GM23248 (cell line): ENCODE measurements around the gene LCTL. TPM values are rescaled to one million over a fixed set of nuclear protein-coding genes. Genes with fewer than 3 reads are reported as not detected.
"Not testable (repeated sequence)": the region's sequence is repeated elsewhere in the genome, so short reads cannot be mapped to it uniquely, and the experiment has no call there.

Experiments used
- DNase-seq: peaks from one replicate; pipeline ENCODE4 v3.0.0-alpha.2; 2015
- H2AFZ ChIP-seq: fragments of 200-600 bp; sonication (generic); 2 replicates; pipeline ENCODE4 v1.6.1; 2016; ENCODE audit warnings: antibody characterized with exemption
- H3F3A ChIP-seq: fragments of 200-600 bp; sonication (generic); 2 replicates; pipeline ENCODE4 v1.6.1; 2016; ENCODE audit warnings: mild to moderate bottlenecking, antibody characterized with exemption, mixed run types; ENCODE audit not compliant: insufficient read depth
- H3K27ac ChIP-seq: fragments of 200-600 bp; sonication (generic); 2 replicates; pipeline ENCODE4 v1.5.1; 2016; ENCODE audit warnings: mild to moderate bottlenecking
- H3K27me3 ChIP-seq: fragments of 200-600 bp; sonication (generic); replicated peaks from 2 replicates; pipeline ENCODE4 v1.6.1; 2016; ENCODE audit warnings: mild to moderate bottlenecking; ENCODE audit not compliant: insufficient read depth
- H3K36me3 ChIP-seq: fragments of 200-600 bp; sonication (generic); 2 replicates; pipeline ENCODE4 v1.6.1; 2016; ENCODE audit warnings: low read depth, mild to moderate bottlenecking
- H3K4me1 ChIP-seq: fragments of 200-600 bp; sonication (generic); 2 replicates; pipeline ENCODE4 v1.6.1; 2016; ENCODE audit warnings: mild to moderate bottlenecking; ENCODE audit not compliant: insufficient read depth
- H3K4me2 ChIP-seq: fragments of 200-600 bp; sonication (generic); one replicate; pipeline ENCODE4 v1.6.1; 2016; ENCODE audit warnings: mild to moderate bottlenecking; ENCODE audit not compliant: unreplicated experiment
- H3K4me3 ChIP-seq: fragments of 200-600 bp; sonication (generic); 2 replicates; pipeline ENCODE4 v1.5.1; 2016; ENCODE audit warnings: mild to moderate bottlenecking
- H3K79me2 ChIP-seq: fragments of 200-600 bp; sonication (generic); 2 replicates; pipeline ENCODE4 v1.6.1; 2016; ENCODE audit warnings: mild to moderate bottlenecking; ENCODE audit not compliant: insufficient read depth
- H3K9ac ChIP-seq: fragments of 200-600 bp; sonication (generic); 2 replicates; pipeline ENCODE4 v1.6.1; 2016; ENCODE audit warnings: mild to moderate bottlenecking
- H3K9me2 ChIP-seq: fragments of 200-600 bp; sonication (generic); 2 replicates; pipeline ENCODE4 v1.6.1; 2016; ENCODE audit warnings: mixed run types, mild to moderate bottlenecking, moderate library complexity; ENCODE audit not compliant: insufficient read depth
- H3K9me3 ChIP-seq: fragments of 200-600 bp; sonication (generic); one replicate; pipeline ENCODE4 v1.6.1; 2017; ENCODE audit warnings: low read depth
- H4K20me1 ChIP-seq: fragments of 200-600 bp; sonication (generic); 2 replicates; pipeline ENCODE4 v1.6.0; 2016; ENCODE audit not compliant: insufficient read depth
- EZH2 ChIP-seq: fragments of 200-600 bp; sonication (generic); IDR thresholded peaks from 2 replicates; pipeline ENCODE4 v1.6.1; 2018; ENCODE audit warnings: antibody characterized with exemption, mild to moderate bottlenecking; ENCODE audit not compliant: insufficient read depth, poor library complexity, severe bottlenecking
- EZH2phosphoT487 ChIP-seq: fragments of 200-600 bp; sonication (generic); IDR thresholded peaks from 2 replicates; pipeline ENCODE4 v1.6.1; 2018; ENCODE audit warnings: antibody characterized with exemption, moderate library complexity, mild to moderate bottlenecking, low read depth; ENCODE audit not compliant: insufficient read depth
- WGBS, 2 experiments: methylation state at CpG; one replicate each; pipeline ENCODE4 v1.1.6; 2015 to 2017; ENCODE audit warnings: low lambda C conversion rate in 2 of 2, low coverage in 1 of 2; ENCODE audit errors: missing lambda C conversion rate in 2 of 2; 5-methylcytosine and 5-hydroxymethylcytosine counted together
- in situ Hi-C: fragments of 300-500 bp; cut with MboI; formaldehyde crosslinking; loops from 2 replicates; pipeline ENCODE4 v1.15.0; 2020
- polyA plus RNA-seq: library from polyadenylated mRNA; unstranded; fragments of >200 nt; fragmentation: Nextera tagmentation; extraction: Ambion mirVana; gene quantifications from 2 replicates; pipeline ENCODE4 v1.2.1, GENCODE V29; 2016
- small RNA-seq: library from RNA; depleted of rRNA; stranded (forward); fragments of <200 nt; gene quantifications from one replicate; pipeline ENCODE3, GENCODE V24; 2014; ENCODE audit warnings: low read depth, low replicate concordance
- total RNA-seq: library from RNA; depleted of rRNA; stranded (reverse); fragments of >200 nt; shearing (Covaris generic); gene quantifications from 2 replicates; pipeline ENCODE4 v1.2.3, GENCODE V29; 2014; rRNA removed

LCTL gene
- total and polyA plus RNA-seq, 2 experiments from 2014 or later = 0.68 TPM; not detected in 1

DNA sequence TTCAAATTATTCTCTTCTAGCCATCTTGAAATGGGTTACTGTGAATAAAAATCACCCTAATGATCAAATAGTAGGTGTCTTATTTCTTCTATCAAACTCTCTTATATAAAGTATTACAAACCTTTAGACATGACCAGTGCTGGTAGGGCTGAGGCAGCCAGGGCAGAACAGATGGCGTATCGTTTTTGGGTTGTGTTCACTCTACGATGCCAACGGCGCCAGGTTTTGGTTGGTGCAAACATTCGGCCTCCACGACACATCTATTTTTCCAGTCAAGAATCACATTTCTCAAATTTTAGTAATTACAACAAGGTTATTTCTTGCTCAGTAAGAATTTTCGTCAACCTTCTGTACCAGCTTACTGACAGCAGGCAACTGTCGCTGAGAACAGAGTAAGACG, 63.3 kb downstream of the LCTL start:
- H3K9me3 ChIP-seq = no peaks in the 10 kb centered on the region
- in situ Hi-C loops = no loop called here
- H3K9ac ChIP-seq = peak overlapping the region; percentile 97
- peaks cover 77% of the 10 kb centered on the region for H3K79me2 ChIP-seq
- no peaks in the 10 kb centered on the region for H3K27me3 ChIP-seq
- H3K27ac ChIP-seq = peak overlapping the region; percentile 93
- H3K4me1 ChIP-seq = peaks cover 20% of the 10 kb centered on the region
- no peak for TF ChIP-seq EZH2phosphoT487
- no peak for TF ChIP-seq EZH2
- H3K9me2 ChIP-seq = no peaks in the 10 kb centered on the region
- peak overlapping the region; percentile 93 for H3K4me2 ChIP-seq
- DNase-seq = no peak
- H3K36me3 ChIP-seq = peaks cover 55% of the 10 kb centered on the region
- H4K20me1 ChIP-seq = 0 out of 2 replicates have a peak, but pooled peaks cover 11% of the 10 kb centered on the region
- H3F3A ChIP-seq = peaks cover 65% of the 10 kb centered on the region
- WGBS, 2 experiments = 57 to 63% methylated on average over 10 of the region's 10 CpGs
- H2AFZ ChIP-seq = no peak overlapping the region
- H3K4me3 ChIP-seq = peak overlapping the region; percentile 99

- H3K9me3 ChIP-seq, H3K4me2 ChIP-seq, H2AFZ ChIP-seq, H3K4me3 ChIP-seq, DNase-seq, H3K9me2 ChIP-seq, H3K27me3 ChIP-seq, in situ Hi-C loops: not testable (repeated sequence)
- Histone ChIP-seq H3K27ac (0 out of 2 replicates have a peak overlapping the region, but pooled peaks have one; percentile 12), H3K4me1 (peaks cover 12% of the 10 kb centered on the region), H3K9ac (peak overlapping the region; percentile 7; the same call in 1 of the 2 replicates), H4K20me1 (0 out of 2 replicates have a peak, but pooled peaks cover 11% of the 10 kb centered on the region), H3K79me2 (peaks cover 73% of the 10 kb centered on the region), H3F3A (peaks cover 66% of the 10 kb centered on the region), H3K36me3 (peaks cover 55% of the 10 kb centered on the region)
- WGBS, 2 experiments = 91 to 92% methylated on average over 7 of the region's 7 CpGs
Measured at GRCh38 chr15:66500346-66500745, 65.5 kb downstream of the LCTL start.

DNA sequence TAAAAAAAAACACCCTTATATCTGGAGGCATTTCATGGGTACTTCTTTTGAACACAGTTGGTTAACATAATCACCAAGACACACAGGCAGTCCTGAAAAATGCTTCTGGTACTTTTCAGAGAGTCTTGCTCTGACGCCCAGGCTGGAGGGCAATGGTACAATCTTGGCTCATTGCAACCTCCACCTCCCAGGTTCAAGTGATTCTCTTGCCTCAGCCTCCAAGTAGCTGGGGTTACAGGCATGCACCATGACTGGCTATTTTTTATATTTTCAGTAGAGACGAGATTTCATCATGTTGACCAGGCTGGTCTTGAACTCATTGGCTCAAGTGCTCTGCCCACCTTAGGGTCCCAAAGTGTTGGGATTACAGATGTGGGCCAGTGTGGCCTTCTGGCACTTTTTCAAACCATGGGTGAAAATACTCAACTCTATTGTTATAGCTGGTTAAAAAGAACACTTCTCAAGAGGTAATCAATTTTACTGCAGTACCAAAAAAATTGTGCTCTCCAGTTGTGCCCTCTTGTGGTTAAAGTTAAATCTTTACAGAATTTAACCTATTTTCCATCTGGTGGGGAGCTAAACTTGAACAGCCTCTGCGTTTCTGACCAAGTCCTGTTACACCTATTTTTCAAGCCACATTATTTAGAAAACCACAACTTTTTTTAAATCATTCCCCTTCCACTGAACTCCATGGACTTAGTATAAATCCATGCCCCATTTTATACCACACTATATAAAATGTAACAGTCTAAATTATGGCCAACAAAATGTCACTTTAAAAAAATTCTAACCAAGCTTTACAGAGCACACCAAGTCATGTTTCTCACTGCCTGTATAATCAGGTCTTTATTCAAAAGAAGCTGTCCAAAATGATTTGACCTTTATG, 67.1 kb downstream of the LCTL start:
- Histone ChIP-seq H4K20me1 (0 out of 2 replicates have a peak, but pooled peaks cover 11% of the 10 kb centered on the region), H3K4me2 (no peak overlapping the region), H3K9me2 (no peaks in the 10 kb centered on the region), H3F3A (peaks cover 71% of the 10 kb centered on the region), H3K27ac (peak overlapping the region; percentile 46), H3K9ac (peak overlapping the region; percentile 38; the same call in 1 of the 2 replicates), H3K4me1 (peaks cover 12% of the 10 kb centered on the region), H3K4me3 (no peak overlapping the region), H3K27me3 (no peaks in the 10 kb centered on the region), H3K36me3 (peaks cover 64% of the 10 kb centered on the region), H2AFZ (no peak overlapping the region), H3K79me2 (peaks cover 60% of the 10 kb centered on the region), H3K9me3 (no peaks in the 10 kb centered on the region)
- in situ Hi-C loops = no loop called here
- TF ChIP-seq EZH2 = no peak
- no peak for TF ChIP-seq EZH2phosphoT487
- WGBS, 2 experiments = 12 to 21% methylated on average over 3 of the region's 3 CpGs
- DNase-seq = peak; percentile 64

Small RNAs within 50 kb of the gene (small RNA-seq; reads per million reads assigned to genes)
- gene RF01159 (not detected), gene SNORD16 (not detected), gene SNORD18A (not detected), gene SNORD18B (not detected), gene SNORD18C (not detected)

Other genes starting within 250 kb of the LCTL start
- 4.6 and 7.1 TPM in 2 replicates for gene TIPIN, start 209.3 kb downstream of the LCTL start, total RNA-seq
- 9.6 and 10.2 TPM in 2 replicates for gene TIPIN, start 209.3 kb downstream of the LCTL start, polyA plus RNA-seq
- gene MAP2K1, start 179.1 kb downstream of the LCTL start, total RNA-seq = 52.9 and 56.2 TPM in 2 replicates
- 55.7 and 56.9 TPM in 2 replicates for gene MAP2K1, start 179.1 kb downstream of the LCTL start, polyA plus RNA-seq
- gene SNAPC5, start 68.2 kb downstream of the LCTL start, total RNA-seq = 5.3 and 17.6 TPM in 2 replicates
- 22.0 and 23.2 TPM in 2 replicates for gene SNAPC5, start 68.2 kb downstream of the LCTL start, polyA plus RNA-seq
- gene RPL4, start 61.1 kb downstream of the LCTL start, total RNA-seq = 3,244 and 3,721 TPM in 2 replicates
- 915 and 943 TPM in 2 replicates for gene RPL4, start 61.1 kb downstream of the LCTL start, polyA plus RNA-seq
- gene ZWILCH, start 60.7 kb downstream of the LCTL start, total RNA-seq = 20.6 and 31.5 TPM in 2 replicates
- 20.7 and 23.9 TPM in 2 replicates for gene ZWILCH, start 60.7 kb downstream of the LCTL start, polyA plus RNA-seq
- 24.0 and 32.9 TPM in 2 replicates for gene SMAD6, start 136.2 kb upstream of the LCTL start, total RNA-seq
- 3.5 and 3.6 TPM in 2 replicates for gene SMAD6, start 136.2 kb upstream of the LCTL start, polyA plus RNA-seq